HG03460 (cell line): ENCODE results near the gene ESR2.
"Not testable (repeated sequence)": the region's sequence is repeated elsewhere in the genome, so short reads cannot be mapped to it uniquely, and the experiment has no call there.

ENCODE experiments used
- ATAC-seq: cut with Tn5 transposase; IDR thresholded peaks from one replicate; pipeline ENCODE4 v1.9.1; 2021; ENCODE audit not compliant: unreplicated experiment

ESR2 gene

GRCh38 chr14:64293976-64294671 lies at the start of gene ESR2:
ESR2 (minus strand) TSS chr14:64294371; CDS start chr14:64282985, 11,386 bp downstream.
- ATAC-seq: peak; percentile 28

- ATAC-seq: no peak
Observed at GRCh38 chr14:64340560-64341196, 46.5 kb upstream of the ESR2 start.

GRCh38 chr14:64338616-64339316 lies 44.6 kb upstream of the ESR2 start:
- ATAC-seq: peak; percentile 93

DNA sequence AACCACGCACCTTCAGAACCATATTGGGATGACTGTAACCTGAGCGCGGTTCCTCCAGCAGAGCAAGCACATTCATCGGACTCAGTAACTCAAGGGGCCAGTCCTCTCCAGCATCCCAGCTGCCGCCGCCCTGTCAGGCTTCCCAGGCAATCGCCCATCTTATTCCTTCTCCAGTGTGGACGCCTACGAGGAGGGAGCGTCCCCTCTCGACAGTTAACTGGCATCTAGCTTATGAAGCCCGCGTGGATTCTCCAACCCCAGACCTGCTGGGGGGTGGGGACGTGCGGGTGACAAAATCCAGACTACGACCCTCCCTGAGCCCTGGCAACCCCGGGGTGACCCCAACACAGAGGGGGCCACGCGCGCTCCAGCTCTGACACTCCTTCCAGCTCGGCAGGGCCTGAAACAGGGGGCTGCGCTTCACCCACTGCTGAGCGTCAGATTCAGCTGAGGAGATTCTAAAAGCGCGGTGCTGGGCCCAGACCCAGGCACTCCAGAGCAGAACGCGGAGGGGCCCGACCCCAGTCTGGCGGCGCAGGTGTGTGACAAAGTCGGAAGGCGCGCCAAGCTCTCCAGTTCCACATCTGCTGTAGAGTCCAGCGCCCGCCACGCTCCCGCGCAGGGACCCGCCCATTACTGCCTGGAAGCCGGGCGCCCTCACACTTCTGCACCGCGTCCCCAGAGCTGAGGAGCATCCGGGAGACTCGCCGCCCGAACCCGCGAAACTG lies 43.9 kb upstream of the ESR2 start:
- ATAC-seq: peak; percentile 52

- no peak for ATAC-seq
Observed at GRCh38 chr14:64329149-64329548, 35.0 kb upstream of the ESR2 start.

GRCh38 chr14:64326502-64326901 lies 32.3 kb upstream of the ESR2 start:
- no peak for ATAC-seq

- no peak for ATAC-seq
Observed at GRCh38 chr14:64324895-64325294, 30.7 kb upstream of the ESR2 start.

- no peak for ATAC-seq
Observed at GRCh38 chr14:64324461-64324860, 30.3 kb upstream of the ESR2 start.

- ATAC-seq: not testable (repeated sequence)
Observed at GRCh38 chr14:64320362-64320761, 26.2 kb upstream of the ESR2 start.

DNA sequence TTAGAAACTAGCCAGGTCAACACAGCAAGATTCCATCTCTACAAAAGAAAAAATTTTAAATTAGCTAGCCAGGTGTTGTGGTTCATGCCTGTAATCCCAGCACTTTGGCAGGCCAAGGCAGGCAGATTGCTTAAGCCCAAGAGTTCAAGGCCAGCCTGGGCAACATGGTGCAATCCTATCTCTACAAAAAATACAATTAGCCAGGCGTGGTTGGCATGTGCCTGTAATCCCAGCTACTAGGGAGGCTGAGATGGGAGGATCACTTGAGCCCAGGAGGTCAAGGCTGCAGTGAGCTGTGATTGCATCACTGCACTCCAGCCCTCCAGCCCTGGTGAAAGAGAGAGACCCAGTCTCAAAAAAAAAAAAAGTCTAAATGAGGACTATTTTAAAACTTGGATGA lies 24.5 kb upstream of the ESR2 start:
- ATAC-seq: not testable (repeated sequence)

- no peak for ATAC-seq
Observed at GRCh38 chr14:64303471-64303917, 9.3 kb upstream of the ESR2 start.

GRCh38 chr14:64298773-64299172 lies 4.6 kb upstream of the ESR2 start:
- ATAC-seq: no peak

- ATAC-seq: no peak
Observed at GRCh38 chr14:64296561-64296960, 2.4 kb upstream of the ESR2 start.

GRCh38 chr14:64294672-64295413 lies 672 bp upstream of the ESR2 start:
- ATAC-seq: peak; percentile 68

DNA sequence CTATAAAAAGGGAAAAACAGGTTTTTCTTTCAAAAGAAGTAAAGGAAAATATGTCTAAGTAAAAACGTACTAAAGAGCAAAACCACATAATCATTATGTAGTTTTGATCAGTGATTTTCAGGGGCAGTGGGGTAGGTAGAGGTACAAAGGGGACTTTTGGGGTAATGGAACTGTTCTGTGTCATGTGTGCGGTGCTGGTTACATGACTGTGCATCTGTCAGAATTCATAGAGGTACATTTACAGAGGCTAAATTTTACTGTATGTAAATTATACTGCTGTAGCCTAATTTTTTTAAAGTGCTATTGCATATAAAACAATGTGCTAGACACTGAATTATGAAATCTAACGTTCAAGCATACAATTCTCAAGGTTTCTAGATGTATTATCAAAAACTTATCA lies 2.0 kb downstream of the ESR2 start:
- no peak for ATAC-seq

DNA sequence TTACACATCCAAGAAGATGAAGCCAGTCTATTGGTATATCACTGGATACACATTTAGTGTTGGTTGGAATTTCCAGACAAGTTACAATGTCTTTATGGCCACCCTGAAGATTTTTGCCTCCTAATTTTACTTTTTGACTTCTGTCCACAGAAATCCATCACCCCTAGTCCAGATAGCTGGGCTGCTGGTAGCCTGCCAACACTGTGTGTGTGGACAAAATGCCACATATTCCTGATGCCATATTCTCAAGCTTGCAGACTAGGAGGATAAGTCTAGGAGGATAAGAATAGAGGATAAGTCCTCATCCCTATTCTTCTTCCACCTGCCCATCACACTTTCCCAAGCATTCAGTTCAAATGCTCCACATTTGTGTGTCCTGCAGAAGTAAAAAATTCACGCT lies 4.6 kb downstream of the ESR2 start:
- ATAC-seq: no peak

GRCh38 chr14:64281805-64282204 lies 12.4 kb downstream of the ESR2 start:
- no peak for ATAC-seq

GRCh38 chr14:64279704-64280668 lies 14.2 kb downstream of the ESR2 start:
- no peak for ATAC-seq

- ATAC-seq: no peak
Observed at GRCh38 chr14:64278458-64278857, 15.7 kb downstream of the ESR2 start.

- no peak for ATAC-seq
Observed at GRCh38 chr14:64272019-64272418, 22.2 kb downstream of the ESR2 start.
